BJ (cell line): ENCODE data around the gene TPMT. TPM values are rescaled to one million over a fixed set of nuclear protein-coding genes. Genes with fewer than 3 reads are reported as not detected.

Experiments used
- CTCF ChIA-PET: fragments of 350-600 bp; formaldehyde crosslinking; extraction: SDS; loops from one replicate; lab custom pipeline; 2021; ENCODE audit warnings: antibody characterized with exemption, inconsistent platforms; lab: Yijun Ruan, JAX
- POLR2A ChIA-PET: fragments of 300-600 bp; sonication (Branson Sonifier 250); formaldehyde crosslinking; extraction: SDS; loops from one replicate; lab custom pipeline; 2021; ENCODE audit warnings: antibody characterized with exemption; lab: Charles Lee
- DNase-seq: peaks from one replicate; pipeline ENCODE4 v3.0.0-alpha.2; 2011; ENCODE audit warnings: low read depth
- H3K27me3 ChIP-seq: 2 replicates; pipeline ENCODE4 v1.6.0; 2011; ENCODE audit warnings: low read length; ENCODE audit not compliant: control insufficient read depth, insufficient read depth
- H3K36me3 ChIP-seq: 2 replicates; pipeline ENCODE4 v1.5.1; 2011; ENCODE audit warnings: low read length; ENCODE audit not compliant: control insufficient read depth, insufficient read depth
- H3K4me3 ChIP-seq: 2 replicates; pipeline ENCODE4 v1.5.1; 2011; ENCODE audit warnings: low read depth, mild to moderate bottlenecking, control low read depth, low read length
- CTCF ChIP-seq: IDR thresholded peaks from 2 replicates; pipeline ENCODE4 v1.5.1; 2011; ENCODE audit warnings: low read depth, mild to moderate bottlenecking, control low read depth, inconsistent platforms, low read length, moderate library complexity; ENCODE audit not compliant: insufficient read depth
- polyA plus RNA-seq: library from polyadenylated mRNA; depleted of rRNA; stranded (reverse); fragments of >200 nt; gene quantifications from 2 replicates; pipeline ENCODE4 v1.2.3, GENCODE V29; 2011

TPMT gene
- polyA plus RNA-seq, 1 experiment, result 10.9 TPM

- Histone ChIP-seq H3K4me3 (no peak overlapping the region), H3K27me3 (no peaks in the 10 kb centered on the region), H3K36me3 (peaks cover 1% of the 10 kb centered on the region; the same call in 1 of the 2 replicates)
- ChIA-PET CTCF (no interaction called here), POLR2A (no interaction called here)
- DNase-seq, result no peak
- TF ChIP-seq CTCF, result no peak
Measured at GRCh38 chr6:18139935-18140621, 14.8 kb downstream of the TPMT start.

DNA sequence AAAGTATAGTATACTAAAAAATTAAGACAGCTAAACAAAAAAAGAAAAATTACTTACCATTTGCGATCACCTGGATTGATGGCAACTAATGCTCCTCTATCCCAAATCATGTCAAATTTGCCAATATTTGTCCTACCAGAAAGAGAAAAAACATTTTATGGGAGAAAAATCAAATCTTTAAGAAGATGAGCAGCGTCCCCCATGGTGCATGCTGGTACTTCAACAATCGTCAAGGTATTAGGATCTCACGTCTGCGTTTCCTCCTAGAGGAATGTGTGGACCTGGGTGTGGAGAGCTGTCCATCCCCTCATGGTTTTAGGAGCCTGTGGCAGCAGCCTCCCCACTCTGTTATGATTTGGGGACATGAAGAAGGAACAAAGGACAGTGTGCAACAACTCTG lies 16.0 kb downstream of the TPMT start:
- H3K27me3 ChIP-seq, result no peaks in the 10 kb centered on the region
- ChIA-PET POLR2A (interaction anchor here (0.6 kb wide), 1 partner anchor 232 kb away, joined by 7 read pairs; no protein-coding TSS in a partner anchor), CTCF (no interaction called here)
- H3K36me3 ChIP-seq, result peaks cover 1% of the 10 kb centered on the region; the same call in 1 of the 2 replicates
- TF ChIP-seq CTCF, result no peak
- no peak for DNase-seq
- H3K4me3 ChIP-seq, result no peak overlapping the region

DNA sequence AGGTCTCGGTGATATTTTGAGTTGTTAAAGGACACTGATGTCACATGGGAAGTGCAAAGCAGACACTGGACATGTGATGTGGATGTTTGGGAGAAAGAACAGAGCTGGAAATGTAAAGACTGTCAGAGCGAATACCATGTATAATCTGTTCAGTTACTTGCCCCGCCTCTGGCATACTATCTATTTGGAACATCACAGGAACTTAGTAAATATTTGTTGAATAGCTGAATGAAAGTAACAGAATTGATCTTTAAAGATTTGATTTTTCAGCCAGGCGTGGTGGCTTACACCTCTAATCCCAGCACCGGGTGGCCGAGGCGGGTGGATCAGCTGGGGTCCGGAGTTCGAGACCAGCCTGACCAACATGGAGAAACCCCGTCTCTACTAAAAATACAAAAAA lies 18.6 kb downstream of the TPMT start:
- H3K36me3 ChIP-seq, result peaks cover 2% of the 10 kb centered on the region
- ChIA-PET POLR2A (no interaction called here), CTCF (interaction anchor here (0.9 kb wide), 1 partner anchor 338 kb away, joined by 3 read pairs; no protein-coding TSS in a partner anchor)
- DNase-seq, result no peak
- no peak overlapping the region for H3K4me3 ChIP-seq
- TF ChIP-seq CTCF, result no peak
- no peaks in the 10 kb centered on the region for H3K27me3 ChIP-seq

DNA sequence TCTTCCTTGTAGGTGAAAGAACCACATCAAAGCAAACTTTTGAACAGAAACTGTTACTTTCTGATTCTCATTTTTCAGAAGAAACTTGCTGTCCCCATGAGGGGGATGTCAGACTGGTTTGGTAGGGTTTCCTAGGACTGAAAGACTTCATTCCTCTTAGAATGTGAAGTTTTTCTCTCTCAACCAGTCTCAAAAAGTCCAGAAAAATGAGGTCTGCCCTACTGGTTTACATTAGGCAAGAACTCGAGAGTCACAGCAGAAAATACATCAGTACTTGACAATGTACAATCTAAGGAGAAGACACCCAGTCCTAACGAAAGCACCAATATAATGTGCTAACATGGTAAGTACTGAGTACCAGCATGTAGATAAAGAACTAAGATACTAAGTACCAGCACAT lies 19.7 kb downstream of the TPMT start:
- DNase-seq, result no peak
- POLR2A ChIA-PET, result no interaction called here
- CTCF ChIA-PET, result interaction anchor here (0.7 to 1.4 kb wide), 2 partner anchors 8 to 12 kb away, joined by 3 to 4 read pairs; no protein-coding TSS in a partner anchor
- H3K36me3 ChIP-seq, result peaks cover 2% of the 10 kb centered on the region
- H3K27me3 ChIP-seq, result no peaks in the 10 kb centered on the region
- no peak overlapping the region for H3K4me3 ChIP-seq
- no peak for TF ChIP-seq CTCF

GRCh38 chr6:18132346-18132745 lies 22.5 kb downstream of the TPMT start:
- no peaks in the 10 kb centered on the region for H3K27me3 ChIP-seq
- DNase-seq, result no peak
- no peak for TF ChIP-seq CTCF
- POLR2A ChIA-PET, result no interaction called here
- no peak overlapping the region for H3K4me3 ChIP-seq
- CTCF ChIA-PET, result interaction anchor here (0.6 to 1.3 kb wide), 2 partner anchors 10 to 121 kb away, joined by 3 to 8 read pairs; partner anchors contain the start of gene NHLRC1
- peaks cover 1% of the 10 kb centered on the region for H3K36me3 ChIP-seq
